ENCODE data around the gene SPATA20. TPM values are rescaled to one million over a fixed set of nuclear protein-coding genes. Genes with fewer than 3 reads are reported as not detected.
A peak's percentile ranks its signal among the peaks of the same experiment; 100 is the strongest.

SPATA20 gene
- total RNA-seq, 1 donor = 142 TPM

GRCh38 chr17:50562242-50563091 is 15.5 kb downstream of the SPATA20 start:
- H3K36me3 ChIP-seq (ENCODE audit: insufficient read depth, low read length) = no peaks in the 10 kb centered on the region
- no peak overlapping the region for H3K27ac ChIP-seq (ENCODE audit: low read depth, low read length)
- no peak overlapping the region for H3K4me2 ChIP-seq (ENCODE audit: insufficient read depth, low read length)
- H3K27me3 ChIP-seq (ENCODE audit: insufficient read depth, low read length) = peaks cover 67% of the 10 kb centered on the region
- TF ChIP-seq CTCF (IDR thresholded peaks at IDR 0.05; ENCODE audit: extremely low read depth, low read depth, low read length) = no peak
- no peak overlapping the region for H3K4me3 ChIP-seq (ENCODE audit: insufficient read depth, low read length)
- no peak for DNase-seq (ENCODE audit: insufficient read length, low spot score, missing footprints)
- no peak overlapping the region for H2AFZ ChIP-seq (ENCODE audit: low read length)
- no peaks in the 10 kb centered on the region for H3K9me3 ChIP-seq (ENCODE audit: low read depth, low read length)
- peaks cover 19% of the 10 kb centered on the region for H3K4me1 ChIP-seq (ENCODE audit: insufficient read depth, low read length)
- no peaks in the 10 kb centered on the region for H4K20me1 ChIP-seq (ENCODE audit: insufficient read depth, low read length)
- H3K79me2 ChIP-seq (ENCODE audit: insufficient read depth, low read length) = no peaks in the 10 kb centered on the region

GRCh38 chr17:50563092-50563511 is 16.1 kb downstream of the SPATA20 start:
- H3K4me3 ChIP-seq (ENCODE audit: insufficient read depth, low read length) = no peak overlapping the region

GRCh38 chr17:50564916-50565315 is 17.9 kb downstream of the SPATA20 start:
- Histone ChIP-seq H4K20me1 (ENCODE audit: insufficient read depth, low read length) (no peaks in the 10 kb centered on the region), H3K4me2 (ENCODE audit: insufficient read depth, low read length) (peak overlapping the region; percentile 58), H2AFZ (ENCODE audit: low read length) (peak overlapping the region; percentile 62), H3K4me1 (ENCODE audit: insufficient read depth, low read length) (peaks cover 13% of the 10 kb centered on the region), H3K27ac (ENCODE audit: low read depth, low read length) (no peak overlapping the region), H3K36me3 (ENCODE audit: insufficient read depth, low read length) (no peaks in the 10 kb centered on the region), H3K79me2 (ENCODE audit: insufficient read depth, low read length) (no peaks in the 10 kb centered on the region), H3K9me3 (ENCODE audit: low read depth, low read length) (no peaks in the 10 kb centered on the region), H3K4me3 (ENCODE audit: insufficient read depth, low read length) (peak overlapping the region; percentile 45), H3K27me3 (ENCODE audit: insufficient read depth, low read length) (peaks cover 47% of the 10 kb centered on the region)
- no peak for TF ChIP-seq CTCF (IDR thresholded peaks at IDR 0.05; ENCODE audit: extremely low read depth, low read depth, low read length)
- DNase-seq (ENCODE audit: insufficient read length, low spot score, missing footprints) = peak; percentile 92

More at GRCh38 chr17:50563092-50563511, 16.1 kb downstream of the SPATA20 start:
- no peak for DNase-seq (ENCODE audit: insufficient read length, low spot score, missing footprints)
- Histone ChIP-seq H3K4me2 (ENCODE audit: insufficient read depth, low read length) (no peak overlapping the region), H4K20me1 (ENCODE audit: insufficient read depth, low read length) (no peaks in the 10 kb centered on the region), H2AFZ (ENCODE audit: low read length) (no peak overlapping the region), H3K36me3 (ENCODE audit: insufficient read depth, low read length) (no peaks in the 10 kb centered on the region), H3K27ac (ENCODE audit: low read depth, low read length) (no peak overlapping the region), H3K79me2 (ENCODE audit: insufficient read depth, low read length) (no peaks in the 10 kb centered on the region), H3K9me3 (ENCODE audit: low read depth, low read length) (no peaks in the 10 kb centered on the region), H3K27me3 (ENCODE audit: insufficient read depth, low read length) (peaks cover 65% of the 10 kb centered on the region), H3K4me1 (ENCODE audit: insufficient read depth, low read length) (peaks cover 19% of the 10 kb centered on the region)
- TF ChIP-seq CTCF (IDR thresholded peaks at IDR 0.05; ENCODE audit: extremely low read depth, low read depth, low read length) = no peak
